Endodermal cell (in vitro differentiated cells): Measurements from ENCODE around the gene DCTN4. TPM values are rescaled to one million over a fixed set of nuclear protein-coding genes. Genes with fewer than 3 reads are reported as not detected.

ENCODE experiments used
- DNase-seq: peaks from one replicate; pipeline ENCODE4 v3.0.0-alpha.2; 2017
- H3K27ac ChIP-seq: 2 replicates; pipeline ENCODE4 v1.5.1; 2013; ENCODE audit warnings: mild to moderate bottlenecking, low read depth, low read length, moderate library complexity
- H3K27me3 ChIP-seq: 2 replicates; pipeline ENCODE4 v1.6.1; 2013; ENCODE audit warnings: mild to moderate bottlenecking, low read length, moderate library complexity; ENCODE audit not compliant: insufficient read depth, control insufficient read depth, poor library complexity, severe bottlenecking
- H3K36me3 ChIP-seq: 2 replicates; pipeline ENCODE4 v1.7.0; 2013; ENCODE audit warnings: mild to moderate bottlenecking, low read length, moderate library complexity; ENCODE audit not compliant: control insufficient read depth, insufficient read depth
- H3K4me1 ChIP-seq: one replicate; pipeline ENCODE4 v1.7.0; 2013; ENCODE audit warnings: low read length; ENCODE audit not compliant: control insufficient read depth, insufficient read depth
- H3K4me3 ChIP-seq: 2 replicates; pipeline ENCODE4 v1.5.1; 2013; ENCODE audit warnings: mild to moderate bottlenecking, low read length, moderate library complexity
- H3K9ac ChIP-seq: 2 replicates; pipeline ENCODE4 v1.6.1; 2013; ENCODE audit warnings: mild to moderate bottlenecking, low read length, moderate library complexity; ENCODE audit not compliant: poor library complexity, severe bottlenecking; ENCODE audit errors: extremely low read depth
- H3K9me3 ChIP-seq: 2 replicates; pipeline ENCODE4 v1.6.1; 2013; ENCODE audit warnings: mild to moderate bottlenecking, low read length, moderate library complexity; ENCODE audit not compliant: control insufficient read depth
- H3K27ac Mint-ChIP-seq: 2 replicates; pipeline ENCODE4 v1.8.0; 2020; ENCODE audit warnings: mixed read lengths
- H3K27me3 Mint-ChIP-seq: 2 replicates; pipeline ENCODE4 v1.8.0; 2021; ENCODE audit warnings: mild to moderate bottlenecking, mixed read lengths; ENCODE audit not compliant: insufficient read depth
- H3K36me3 Mint-ChIP-seq: 2 replicates; pipeline ENCODE4 v1.8.0; 2020; ENCODE audit warnings: low read depth, mixed read lengths
- H3K4me1 Mint-ChIP-seq: 2 replicates; pipeline ENCODE4 v1.8.0; 2020; ENCODE audit warnings: mixed read lengths
- H3K4me3 Mint-ChIP-seq: 2 replicates; pipeline ENCODE4 v1.8.0; 2020; ENCODE audit warnings: mild to moderate bottlenecking, moderate library complexity, mixed read lengths
- H3K9me3 Mint-ChIP-seq: 2 replicates; pipeline ENCODE4 v1.8.0; 2020; ENCODE audit warnings: mild to moderate bottlenecking, mixed read lengths
- CTCF ChIP-seq: fragments of 200-600 bp; sonication (generic); conservative IDR thresholded peaks from 2 replicates; pipeline ENCODE4 v1.5.0; 2021; ENCODE audit warnings: antibody characterized with exemption, mild to moderate bottlenecking
- WGBS, 2 experiments: methylation state at CpG; one replicate each; pipeline versions ENCODE4 v1.1.5 to v1.1.7; 2013; ENCODE audit warnings: missing lambda C conversion rate in 2 of 2, mixed read lengths in 1 of 2; ENCODE audit not compliant: insufficient coverage in 1 of 2, insufficient read length in 1 of 2; 5-methylcytosine and 5-hydroxymethylcytosine counted together
- total RNA-seq, 2 donors: library from RNA; stranded (reverse); fragmentation: NEBNext Ultra II Directional in 1 of 2; extraction: Animal tissue kit (Norgen Biotek cat#: 25700) in 1 of 2; gene quantifications; 2 replicates in 1 of 2; 3 replicates in 1 of 2; pipeline ENCODE4 v1.2.1, GENCODE V29; 2021

DCTN4 gene
- total RNA-seq, 2 donors from 2014 or later = 51.5 to 64.3 TPM

GRCh38 chr5:150781706-150782614 is 23.1 kb upstream of the DCTN4 start:
- peaks cover 13% of the 10 kb centered on the region for H3K4me1 ChIP-seq
- peaks cover 12% of the 10 kb centered on the region for H3K9me3 Mint-ChIP-seq
- no peaks in the 10 kb centered on the region for H3K36me3 ChIP-seq
- peaks cover 31% of the 10 kb centered on the region for H3K27me3 Mint-ChIP-seq
- WGBS, 2 experiments = 68 to 100% methylated on average over 1 to 10 of the region's 10 CpGs
- peaks cover 16% of the 10 kb centered on the region for H3K9me3 ChIP-seq
- H3K4me3 ChIP-seq = no peak overlapping the region
- H3K9ac ChIP-seq = no peak overlapping the region
- H3K4me1 Mint-ChIP-seq = peaks cover 27% of the 10 kb centered on the region
- peak; percentile 88 for DNase-seq
- peaks cover 5% of the 10 kb centered on the region for H3K36me3 Mint-ChIP-seq
- no peak overlapping the region for H3K27ac Mint-ChIP-seq
- peak overlapping the region; percentile 2 for H3K4me3 Mint-ChIP-seq
- H3K27me3 ChIP-seq = peaks cover 14% of the 10 kb centered on the region
- TF ChIP-seq CTCF = no peak
- no peak overlapping the region for H3K27ac ChIP-seq

GRCh38 chr5:150780816-150781221 is 22.0 kb upstream of the DCTN4 start:
- peaks cover 27% of the 10 kb centered on the region for H3K4me1 Mint-ChIP-seq
- no peak for TF ChIP-seq CTCF
- H3K9ac ChIP-seq = no peak overlapping the region
- H3K36me3 Mint-ChIP-seq = peaks cover 3% of the 10 kb centered on the region
- peaks cover 13% of the 10 kb centered on the region for H3K4me1 ChIP-seq
- WGBS, 2 experiments = 78 to 92% methylated on average over 2 to 5 of the region's 5 CpGs
- no peak overlapping the region for H3K4me3 ChIP-seq
- no peak overlapping the region for H3K27ac ChIP-seq
- peaks cover 6% of the 10 kb centered on the region for H3K9me3 Mint-ChIP-seq
- peaks cover 10% of the 10 kb centered on the region for H3K9me3 ChIP-seq
- H3K27me3 Mint-ChIP-seq = peaks cover 35% of the 10 kb centered on the region
- H3K4me3 Mint-ChIP-seq = no peak overlapping the region
- peaks cover 14% of the 10 kb centered on the region for H3K27me3 ChIP-seq
- DNase-seq = no peak
- no peak overlapping the region for H3K27ac Mint-ChIP-seq
- no peaks in the 10 kb centered on the region for H3K36me3 ChIP-seq

- peaks cover under 1% of the 10 kb centered on the region for H3K36me3 Mint-ChIP-seq
- Histone ChIP-seq H3K27ac (no peak overlapping the region), H3K4me1 (peaks cover 13% of the 10 kb centered on the region), H3K9ac (no peak overlapping the region), H3K4me3 (no peak overlapping the region), H3K36me3 (no peaks in the 10 kb centered on the region), H3K9me3 (peaks cover 5% of the 10 kb centered on the region), H3K27me3 (peaks cover 14% of the 10 kb centered on the region)
- H3K4me3 Mint-ChIP-seq = peak overlapping the region; percentile 83
- WGBS, 2 experiments = 85 to 86% methylated on average over 6 of the region's 6 CpGs
- H3K27me3 Mint-ChIP-seq = peaks cover 36% of the 10 kb centered on the region
- DNase-seq = no peak
- peaks cover 27% of the 10 kb centered on the region for H3K4me1 Mint-ChIP-seq
- TF ChIP-seq CTCF = no peak
- H3K9me3 Mint-ChIP-seq = peaks cover 2% of the 10 kb centered on the region
- H3K27ac Mint-ChIP-seq = no peak overlapping the region
These were observed 21.4 kb upstream of the DCTN4 start for GRCh38 chr5:150780187-150780692.
